NCI-H524 treated with DMSO at 0.1 percent for 48 hours (cell line): Measurements from ENCODE around the gene C4orf50.

Experiments
- DNase-seq: peaks from one replicate; lab custom pipeline; 2025; lab: John Stamatoyannopoulos, UW

The C4orf50 gene

DNA sequence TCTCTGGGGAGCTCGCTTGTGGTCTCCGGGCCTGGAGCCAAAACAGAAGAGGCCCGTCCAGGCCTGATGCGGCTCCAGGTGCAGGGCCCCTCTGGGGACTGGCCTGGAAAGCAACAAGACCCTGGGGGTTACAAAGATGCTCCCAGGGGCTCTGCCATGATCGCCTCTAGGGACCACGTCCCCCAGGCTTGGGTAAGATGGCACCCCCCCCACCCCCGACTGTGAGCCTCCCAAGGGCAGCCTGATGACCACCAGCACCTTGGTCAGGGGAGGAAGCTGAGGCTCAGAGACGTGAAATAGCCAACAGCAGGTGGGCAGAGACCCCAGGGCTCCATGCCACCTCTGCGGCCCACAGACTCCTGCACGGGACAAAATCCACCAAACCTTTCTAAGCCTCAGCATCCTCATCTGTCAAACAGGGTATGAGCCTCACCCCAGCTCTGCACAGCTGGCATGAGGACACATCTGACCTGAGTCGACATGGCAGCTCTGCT is 25.4 kb downstream of the C4orf50 start:
- no peak for DNase-seq

DNA sequence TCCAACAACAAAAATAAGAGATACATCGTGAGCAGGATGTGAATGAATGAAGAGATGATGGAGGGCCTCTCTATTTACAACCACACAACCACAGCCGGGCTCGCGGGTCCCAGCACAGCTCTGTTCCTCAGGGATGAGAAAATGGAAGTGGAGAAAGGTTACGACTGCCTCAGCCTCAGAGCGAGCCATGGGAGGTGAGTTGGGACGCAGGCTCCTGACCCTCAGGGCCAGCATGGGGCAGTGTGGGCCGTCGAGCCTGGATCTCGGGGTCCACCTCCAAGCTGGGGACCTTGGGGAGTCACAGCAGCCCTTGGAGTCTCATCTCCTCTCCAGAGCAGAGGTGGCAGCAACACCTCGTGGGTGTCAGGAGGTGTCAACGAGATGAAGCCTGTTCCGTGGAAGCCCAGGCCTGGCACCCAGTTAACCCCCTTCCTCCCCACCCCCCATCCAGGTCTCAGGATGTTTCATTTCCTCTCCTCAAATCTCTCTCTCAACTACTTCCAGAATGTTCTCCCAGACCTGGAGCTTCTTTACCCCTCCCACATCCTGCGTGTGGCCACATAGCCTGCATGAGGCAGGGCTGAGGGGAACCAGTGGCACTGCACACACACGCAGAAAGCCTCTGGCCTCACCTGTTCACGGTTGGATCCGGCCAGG is 25.9 kb downstream of the C4orf50 start:
- no peak for DNase-seq

DNA sequence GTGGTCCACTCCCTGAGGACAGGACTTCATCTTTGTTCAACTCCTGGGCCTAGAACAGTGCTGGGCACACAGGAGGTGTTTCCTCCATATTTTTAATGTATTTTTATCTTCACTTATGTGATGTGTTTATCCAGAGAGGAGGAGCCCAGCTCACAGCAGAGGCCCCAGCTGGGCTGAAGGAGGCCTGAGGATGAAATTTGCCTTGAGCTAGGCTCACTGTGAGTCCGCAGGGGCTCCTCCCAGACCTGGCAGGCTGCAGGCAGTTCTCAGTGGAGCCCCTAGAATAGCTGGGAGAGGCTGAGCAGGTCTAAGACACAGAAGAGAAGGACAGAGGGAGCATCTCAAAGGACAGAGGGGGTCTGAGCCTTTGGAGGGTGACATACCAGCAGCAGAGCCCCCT is 26.8 kb downstream of the C4orf50 start:
- DNase-seq = no peak

DNA sequence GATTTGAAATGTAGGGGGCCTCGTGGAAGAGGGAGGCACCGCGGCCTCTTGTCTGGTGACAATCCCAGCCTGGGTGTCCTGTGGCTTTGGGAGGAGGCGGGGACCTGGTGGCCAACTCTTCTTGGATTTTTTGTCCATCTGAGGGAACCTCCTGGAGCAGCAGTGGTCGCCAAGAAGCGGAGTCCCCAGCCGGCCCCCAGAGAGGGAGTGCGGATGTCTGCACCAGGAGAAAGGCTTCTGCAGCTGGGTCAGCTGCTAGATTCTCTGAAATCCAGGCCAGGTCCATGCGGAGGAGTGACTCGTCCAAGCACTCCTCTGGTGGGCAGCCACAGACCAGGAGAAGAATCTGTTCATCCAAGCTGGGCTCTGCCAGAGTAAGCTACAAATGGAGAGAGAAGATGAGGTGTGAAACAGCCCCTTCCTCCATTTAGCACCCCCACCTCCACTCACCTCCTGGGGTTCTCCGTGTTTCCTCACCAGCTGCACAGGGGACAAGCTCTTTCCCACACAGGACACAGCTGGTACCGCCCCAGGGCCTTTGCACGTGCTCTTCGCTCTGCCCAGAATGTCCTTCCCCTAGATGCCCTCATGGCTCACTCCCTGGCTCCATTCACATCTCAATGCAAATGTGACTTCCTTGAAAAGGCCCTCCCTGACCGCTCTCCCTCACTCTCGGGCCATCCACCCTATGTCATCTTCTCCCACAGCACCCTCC is 27.6 kb downstream of the C4orf50 start:
- DNase-seq = no peak

DNA sequence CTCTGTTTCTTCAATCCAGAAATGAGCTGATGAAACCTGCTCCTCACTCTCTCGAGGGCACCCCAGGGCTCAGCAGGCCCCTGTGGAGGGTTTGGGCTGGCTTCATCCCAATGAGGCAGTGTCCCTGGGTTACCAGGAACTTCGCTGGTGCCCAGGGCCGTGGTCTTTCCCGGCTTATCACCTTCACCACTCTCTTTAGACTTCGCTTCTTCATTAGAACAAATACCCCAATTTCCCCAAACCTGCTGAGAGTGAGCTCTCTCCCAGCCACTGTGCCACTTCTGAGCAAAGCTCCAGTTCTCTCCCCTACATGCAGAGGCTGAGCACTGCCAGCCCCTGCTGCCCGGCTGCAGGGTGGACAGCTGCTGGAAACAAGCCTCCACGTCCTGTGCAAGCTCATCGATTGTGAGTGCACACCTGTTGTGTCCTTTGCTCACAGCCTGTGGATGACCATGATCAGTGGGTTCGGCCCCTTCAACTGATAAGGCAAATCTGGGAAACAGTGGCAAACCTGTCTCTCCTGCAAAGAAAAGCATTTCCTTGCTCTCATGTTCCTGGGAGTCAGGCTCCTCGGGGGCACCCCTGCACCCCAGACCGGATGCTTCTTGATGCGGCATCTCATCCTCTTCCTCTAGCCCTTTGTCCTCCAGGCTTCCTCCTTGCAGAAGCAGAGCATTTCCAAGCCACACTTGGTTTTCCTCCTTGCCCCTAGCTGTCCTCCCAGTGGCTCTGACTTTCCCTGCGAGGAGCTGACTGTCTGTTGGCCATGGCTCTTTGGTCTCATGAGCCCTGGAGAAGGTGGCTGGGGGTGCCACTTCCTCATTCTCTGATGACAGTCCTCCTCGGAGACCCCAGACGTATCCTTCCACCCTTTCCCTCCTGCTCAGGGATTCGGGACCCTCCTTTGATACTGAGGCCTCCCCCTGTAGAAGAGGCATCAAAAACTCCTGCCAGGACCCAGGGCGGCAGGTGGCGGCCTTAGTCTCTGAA is 28.7 kb downstream of the C4orf50 start:
- no peak for DNase-seq

DNA sequence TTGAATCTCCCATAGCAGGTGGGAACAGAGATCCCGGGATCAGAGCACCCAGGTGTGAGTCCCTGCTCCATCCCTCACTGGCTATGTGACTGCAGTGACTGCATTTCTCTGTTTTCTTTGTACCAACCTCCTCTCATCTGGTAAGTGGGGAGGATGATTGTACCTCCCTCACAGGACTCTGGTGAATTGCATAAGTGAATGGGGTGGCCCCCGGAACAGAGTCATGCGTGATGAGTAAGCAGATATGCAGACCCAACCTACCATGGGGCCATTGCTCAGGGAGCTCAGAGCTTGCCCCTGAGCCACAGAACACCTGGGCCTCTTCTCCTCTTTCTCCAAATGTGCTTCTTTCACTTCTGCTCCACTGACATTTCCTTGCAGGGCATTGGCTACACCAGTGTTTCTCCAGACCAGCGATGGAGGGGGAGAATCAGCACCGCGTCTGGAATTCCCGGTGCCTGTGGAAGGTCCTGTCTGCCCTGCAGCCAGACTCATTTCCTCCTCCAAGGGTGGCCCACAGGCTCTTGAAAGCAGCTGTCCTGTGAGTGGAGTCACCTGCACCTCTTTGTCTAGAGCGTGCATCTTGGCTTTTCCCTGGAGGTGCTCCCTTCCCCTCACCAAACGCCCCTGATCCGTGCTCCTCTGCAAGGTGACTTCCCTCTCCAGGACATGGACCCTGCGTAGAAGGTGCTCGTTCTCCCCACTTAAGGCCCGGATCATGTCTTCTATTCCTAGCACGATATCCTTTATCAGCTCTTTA is 30.0 kb downstream of the C4orf50 start:
- DNase-seq = no peak

DNA sequence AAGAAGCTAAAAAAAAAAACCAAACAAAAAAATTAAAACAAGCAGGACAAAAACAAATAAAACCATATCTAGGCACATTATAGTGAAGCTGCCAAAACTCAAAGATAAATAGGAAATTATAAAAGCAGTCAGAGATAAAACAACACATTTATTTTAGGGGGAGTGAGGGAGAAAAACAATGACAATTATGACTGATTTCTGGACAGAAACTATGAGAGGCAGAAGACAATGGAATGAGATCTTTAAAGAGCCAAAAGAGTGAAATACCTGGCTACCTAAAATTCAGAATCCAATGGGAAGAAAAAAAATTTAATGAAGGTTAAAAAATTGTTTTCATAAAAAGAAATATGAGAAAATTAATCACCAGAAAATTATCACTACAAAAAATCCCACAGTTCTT is 33.4 kb downstream of the C4orf50 start:
- DNase-seq = no peak

DNA sequence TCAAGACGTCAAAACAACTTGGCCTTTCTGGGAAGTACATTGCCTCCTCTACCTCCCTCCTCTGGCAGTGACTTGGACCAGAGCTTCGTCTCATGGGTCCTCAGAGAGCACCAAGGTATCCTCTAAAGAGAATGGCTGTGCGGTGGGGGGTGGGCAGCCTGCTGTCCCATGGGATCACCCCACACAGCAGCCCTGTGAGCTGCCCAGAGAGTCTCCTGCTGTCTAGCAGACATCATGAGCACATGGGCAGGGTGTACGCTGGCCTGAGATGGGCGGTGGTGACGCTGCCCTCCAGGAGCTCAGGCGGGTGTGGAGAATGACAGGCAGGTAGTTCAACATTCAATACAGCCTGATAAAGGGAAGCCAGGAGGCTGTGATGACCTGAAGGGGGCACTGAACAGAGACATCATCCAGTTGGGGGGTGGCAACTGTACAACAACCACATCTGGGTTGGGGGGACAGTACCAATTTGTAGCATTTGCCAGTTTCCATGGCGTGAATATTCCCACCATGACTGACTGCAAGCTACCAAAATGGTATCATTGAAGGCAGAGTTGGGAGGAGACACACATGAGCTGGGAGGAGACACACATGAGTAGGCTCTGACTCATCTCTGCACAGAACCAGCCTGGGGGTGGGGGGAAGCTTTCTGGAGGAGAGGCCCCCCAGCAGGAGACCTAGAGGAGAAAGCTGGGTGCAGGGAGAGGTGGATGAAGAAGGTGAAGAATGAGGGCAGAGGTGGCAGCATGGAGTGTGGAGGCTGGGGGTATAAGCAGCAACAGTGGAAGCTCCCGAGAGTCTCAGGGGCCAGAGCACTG is 35.9 kb downstream of the C4orf50 start:
- no peak for DNase-seq

DNA sequence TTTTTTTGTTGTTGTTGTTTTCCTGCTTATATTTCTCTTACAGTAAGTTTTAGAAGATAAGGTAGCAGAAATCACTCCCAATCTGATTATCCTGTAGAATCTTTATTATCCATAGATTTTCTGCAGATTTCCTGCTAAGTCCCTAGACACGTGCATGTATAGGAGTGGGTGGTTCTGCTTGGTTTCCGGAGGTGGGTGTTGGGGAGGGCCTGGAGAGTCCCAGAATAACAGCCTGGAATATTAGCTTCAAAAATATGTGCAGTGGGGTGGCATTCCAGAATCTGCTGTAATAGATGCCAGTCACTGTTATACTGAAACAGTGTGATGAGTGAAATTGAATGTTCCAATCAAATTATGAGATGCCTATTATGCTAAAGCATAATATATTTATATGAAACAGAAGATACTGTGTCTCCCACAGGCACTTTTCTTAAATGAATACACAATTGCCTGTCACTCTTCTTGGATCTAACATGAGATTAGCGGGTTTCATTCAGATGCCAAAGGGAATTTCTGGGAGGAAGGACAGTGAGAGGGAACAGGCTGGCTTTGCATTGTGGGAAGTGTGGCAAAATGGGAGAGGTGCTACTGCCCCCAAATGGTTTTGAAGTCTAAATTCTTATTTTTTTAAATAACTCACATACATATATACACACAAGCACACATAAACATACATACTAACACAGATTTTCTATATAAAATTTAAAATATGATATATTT is 37.6 kb downstream of the C4orf50 start:
- DNase-seq = peak; percentile 37

DNA sequence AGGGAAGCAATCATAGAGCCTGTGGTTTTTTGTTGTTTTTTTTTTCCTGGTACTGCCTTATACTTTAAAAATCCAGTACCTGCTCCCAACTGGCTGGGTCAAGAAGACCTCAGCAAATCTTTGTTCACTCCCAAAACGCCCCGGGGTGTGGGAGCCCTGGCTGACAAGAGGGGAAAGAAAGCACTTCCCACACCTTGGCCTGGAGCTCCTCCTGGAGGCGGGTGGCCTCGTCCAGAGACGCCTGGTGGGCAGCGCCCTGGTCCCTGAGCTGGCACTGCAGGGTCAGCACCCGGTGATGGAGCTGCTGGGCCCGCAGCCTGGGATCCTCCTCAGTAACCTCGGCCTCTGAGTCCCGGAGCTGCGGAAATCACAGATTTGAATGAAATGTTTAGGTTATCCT is 38.2 kb downstream of the C4orf50 start:
- peak; percentile 17 for DNase-seq

DNA sequence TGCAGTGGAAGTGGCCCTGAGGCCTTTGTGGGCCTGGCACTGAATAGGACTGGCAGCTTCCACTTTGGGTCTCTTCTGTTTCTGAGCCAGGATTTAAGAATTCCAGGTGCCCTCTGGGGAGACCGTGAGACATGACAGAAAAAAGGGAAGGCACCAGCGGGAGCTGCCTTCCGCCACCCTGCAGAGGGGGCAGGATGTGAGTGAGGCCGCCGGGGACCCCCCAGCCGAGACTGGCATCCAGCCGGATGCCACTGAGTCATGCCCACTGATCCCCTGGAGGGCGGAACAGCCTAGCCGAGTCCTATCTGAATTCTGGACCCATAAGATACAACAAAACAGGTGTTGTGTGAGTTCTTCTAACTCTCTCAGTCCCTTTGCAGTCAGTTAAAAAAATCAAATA is 41.3 kb downstream of the C4orf50 start:
- DNase-seq = no peak

DNA sequence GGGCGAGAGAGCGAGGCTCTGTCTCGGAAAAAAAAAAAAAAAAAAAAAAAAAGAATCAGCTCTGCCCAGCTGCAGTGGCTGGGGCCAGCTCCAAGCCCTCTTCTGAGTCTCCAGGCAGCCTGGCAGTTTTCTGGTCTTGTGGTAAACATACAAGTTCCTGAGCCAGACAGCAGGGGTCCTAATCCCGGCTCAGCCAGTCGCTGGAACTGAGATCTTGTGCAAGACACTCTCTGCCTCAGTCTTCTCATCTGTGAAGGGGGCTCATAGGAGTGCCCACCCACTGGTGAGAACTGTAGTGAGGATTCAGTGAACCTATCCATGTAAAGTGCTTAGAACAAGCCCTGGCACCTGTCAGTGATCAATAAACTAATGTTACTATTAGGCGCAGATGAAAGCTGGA is 41.8 kb downstream of the C4orf50 start:
- no peak for DNase-seq

DNA sequence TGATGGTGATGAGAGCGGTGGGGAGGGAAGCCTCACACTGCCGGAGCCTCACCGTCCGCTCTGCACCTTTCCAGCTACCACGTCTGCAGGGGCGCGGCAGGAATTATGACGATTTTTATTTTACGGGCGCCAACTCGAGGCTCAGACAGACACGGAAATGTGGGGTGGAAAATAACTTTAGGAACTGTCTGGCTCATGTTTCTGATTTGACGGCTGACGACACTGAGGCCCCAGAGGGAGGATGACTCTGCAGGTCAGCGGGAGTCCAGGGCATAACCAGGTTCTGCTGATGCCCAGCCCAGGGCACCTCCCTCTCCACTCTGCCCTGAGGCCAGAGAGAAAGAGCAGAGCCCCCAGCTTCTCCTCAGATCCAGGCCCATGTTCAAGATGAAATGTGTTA is 43.9 kb downstream of the C4orf50 start:
- DNase-seq = no peak

DNA sequence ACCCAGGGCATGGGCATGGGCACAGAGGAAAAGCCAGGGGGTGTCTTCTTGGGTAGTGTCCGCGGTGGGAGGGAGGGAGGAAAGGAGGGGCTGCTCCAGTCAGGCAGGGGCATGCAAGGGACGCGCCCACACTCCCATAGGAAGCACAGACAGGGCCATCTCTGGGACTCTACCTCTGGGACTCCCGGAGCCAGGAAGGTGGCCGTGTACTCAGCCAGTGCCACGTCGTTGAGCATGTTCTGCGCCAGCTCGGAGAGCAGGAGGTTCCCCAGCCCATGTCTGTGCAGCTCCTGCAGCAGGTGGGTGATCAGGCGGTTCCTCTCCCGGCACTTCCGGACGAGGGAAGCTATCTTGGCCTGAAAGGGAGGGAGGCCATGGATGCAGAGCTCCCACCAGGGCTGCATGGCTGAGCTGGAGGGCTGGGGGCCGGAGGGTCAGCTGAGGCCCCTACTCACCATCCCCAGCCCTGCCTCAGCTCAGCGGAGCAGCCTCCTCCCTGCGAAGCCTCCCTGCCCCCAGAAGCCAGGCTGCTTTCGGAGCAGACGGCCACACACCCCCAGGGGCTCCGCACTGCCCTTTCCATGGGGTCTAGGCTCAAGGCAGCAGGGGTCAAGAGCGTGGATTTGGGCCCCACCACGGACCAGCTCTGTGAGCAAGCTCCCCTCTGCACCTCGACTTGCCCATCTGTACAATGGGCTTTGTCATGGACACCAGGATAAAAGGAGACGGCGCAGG is 44.6 kb downstream of the C4orf50 start:
- no peak for DNase-seq

DNA sequence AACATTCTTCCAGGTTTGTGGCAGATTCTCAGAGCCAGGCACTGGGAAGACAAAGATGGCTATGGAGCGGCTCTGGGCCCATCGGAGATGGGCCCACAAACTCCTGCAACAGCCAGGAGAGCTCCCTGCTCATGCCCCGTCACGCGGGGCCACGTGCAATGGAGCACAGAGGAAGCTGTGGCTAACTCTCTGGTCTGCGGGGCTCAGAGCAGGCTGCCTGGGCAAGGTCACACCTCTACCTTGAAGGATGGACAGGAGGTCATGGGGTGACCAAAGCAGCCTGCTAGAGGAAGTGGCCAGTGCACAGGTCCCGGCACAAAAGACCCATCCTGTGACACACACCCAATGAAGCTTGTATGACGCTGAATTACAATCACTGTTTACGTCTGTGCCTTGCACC is 45.2 kb downstream of the C4orf50 start:
- DNase-seq = no peak

DNA sequence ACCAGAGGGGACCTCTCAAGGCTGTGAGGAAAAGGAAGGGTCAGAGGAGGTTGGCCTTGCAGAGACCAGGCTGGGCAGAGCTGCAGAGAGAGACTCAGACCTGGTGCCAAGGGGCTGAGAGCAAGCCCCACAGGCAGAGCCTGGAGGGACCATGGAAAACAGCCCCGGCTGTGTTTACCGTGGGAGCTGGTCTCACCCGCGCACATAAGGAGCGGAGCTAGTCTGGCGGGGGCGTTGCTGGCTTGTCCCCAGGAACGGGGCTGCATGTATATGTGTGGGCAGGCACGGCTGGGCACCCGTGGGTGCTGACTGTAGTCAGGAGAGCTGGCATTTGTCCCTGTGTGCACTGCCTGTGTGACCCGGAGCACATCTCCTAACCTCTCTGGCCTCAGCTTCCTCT is 45.7 kb downstream of the C4orf50 start:
- no peak for DNase-seq

DNA sequence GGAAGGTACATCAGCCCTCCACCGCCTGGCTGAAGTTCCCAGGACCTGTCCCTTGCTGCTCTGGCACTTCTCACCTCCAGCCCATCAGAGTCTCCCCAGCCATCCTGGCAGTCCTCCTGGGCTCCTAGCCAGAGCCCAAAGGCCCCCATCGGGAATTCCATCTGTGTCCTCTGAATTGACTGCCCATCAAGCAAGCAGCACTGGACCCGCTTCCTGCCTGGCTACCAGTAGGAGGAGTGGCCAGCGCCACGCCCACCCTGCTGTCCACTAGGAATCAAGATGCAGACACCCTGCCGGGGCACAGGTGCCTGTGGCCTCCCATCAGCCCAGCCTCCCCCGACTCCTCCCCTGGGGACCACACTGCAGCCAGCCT is 47.2 kb downstream of the C4orf50 start:
- no peak for DNase-seq

DNA sequence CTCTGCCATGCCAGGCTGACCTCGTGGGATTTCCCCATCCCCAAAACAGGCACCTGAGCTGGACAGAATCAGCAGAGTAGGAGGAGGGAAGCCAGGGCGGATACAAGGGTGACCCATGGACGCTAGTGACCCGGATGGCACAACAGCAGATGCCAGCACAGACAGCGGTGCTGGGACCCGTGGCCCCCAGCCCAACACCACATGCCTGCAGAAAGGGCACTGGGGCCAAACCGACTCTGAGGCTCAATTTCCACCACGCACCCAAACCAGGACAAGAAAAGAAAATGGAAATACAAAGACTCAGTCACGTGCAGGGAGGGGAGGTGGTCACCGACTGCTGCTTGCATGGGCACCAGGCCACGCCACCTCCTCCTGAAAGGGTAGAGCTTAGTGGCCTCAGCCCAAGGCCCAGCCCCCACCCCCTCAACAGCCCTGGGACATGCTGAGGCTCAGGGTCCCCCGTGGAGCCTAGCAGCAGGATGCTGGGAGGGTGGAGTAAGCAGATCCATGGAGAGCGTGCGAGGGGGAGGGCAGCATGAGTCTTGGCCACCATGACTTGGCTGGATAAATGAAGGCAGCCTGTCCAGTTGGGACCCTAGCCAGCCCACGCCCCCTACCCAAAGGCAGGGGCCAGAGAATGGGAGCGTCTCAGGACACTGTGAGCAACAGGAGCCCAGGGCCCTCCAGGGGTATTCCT is 47.7 kb downstream of the C4orf50 start:
- no peak for DNase-seq

DNA sequence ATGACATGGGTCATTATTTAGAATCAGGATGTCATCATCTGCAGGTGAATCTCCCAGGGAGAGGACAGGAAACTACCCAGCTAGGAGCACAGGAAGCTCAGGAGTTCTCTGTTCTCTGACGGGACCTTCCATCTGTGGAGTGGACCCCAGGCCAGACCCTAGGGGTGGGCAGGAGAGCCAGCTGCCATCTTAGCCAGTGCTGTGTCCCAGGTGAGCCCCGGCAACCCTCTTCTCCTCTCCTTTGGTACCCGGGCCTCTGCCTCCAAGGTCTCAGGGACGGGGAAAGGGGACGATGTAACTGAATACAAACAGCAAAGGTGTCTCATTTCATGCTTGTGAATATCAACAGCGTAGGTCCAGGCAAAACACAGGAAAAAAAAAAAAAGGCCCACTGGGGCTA is 48.5 kb downstream of the C4orf50 start:
- no peak for DNase-seq
